GM12878 (cell line): ENCODE results near the gene RIMBP2. TPM values are rescaled to one million over a fixed set of nuclear protein-coding genes. Genes with fewer than 3 reads are reported as not detected.

Experiments
- ATAC-seq: fragments of 200-7000 bp; cut with Tn5 transposase; 3 replicates; pipeline ENCODE4 v1.9.1; 2020; ENCODE audit warnings: mild to moderate bottlenecking, moderate library complexity
- BruUV-seq: library from RNA; stranded (reverse); fragments of 400-500 nt; replicated peaks from 2 replicates; lab custom pipeline; 2021; lab: Mats Ljungman, UMichigan
- CTCF ChIA-PET: fragments of 300-600 bp; sonication (Branson Sonifier 250); formaldehyde crosslinking; extraction: SDS; loops from one replicate; lab custom pipeline; 2021; ENCODE audit warnings: inconsistent platforms; lab: Yijun Ruan, JAX
- POLR2A ChIA-PET: fragments of 350-600 bp; formaldehyde crosslinking; extraction: SDS; loops from one replicate; lab custom pipeline; 2021; ENCODE audit warnings: inconsistent platforms; lab: Charles Lee
- RAD21 ChIA-PET: fragments of 300-600 bp; sonication (Branson Sonifier 250); formaldehyde crosslinking; loops from one replicate; lab custom pipeline; 2023; ENCODE audit warnings: antibody characterized with exemption; ENCODE audit not compliant: unreplicated experiment; lab: Charles Lee
- SMC1A ChIA-PET: fragments of 300-600 bp; sonication (Branson Sonifier 250); formaldehyde crosslinking; loops from one replicate; lab custom pipeline; 2023; ENCODE audit not compliant: unreplicated experiment, uncharacterized antibody; lab: Charles Lee
- DNase-seq: peaks from one replicate; pipeline ENCODE4 v3.0.0-alpha.2; 2011; ENCODE audit warnings: low read depth, low spot score
- FAIRE-seq: peaks from 3 replicates; lab custom pipeline; 2011; peaks lifted over from hg19 to GRCh38; lab: Jason Lieb, UNC
- H2AFZ ChIP-seq: 2 replicates; pipeline ENCODE4 v1.6.0; 2011; ENCODE audit warnings: low read depth, low read length, control low read depth; ENCODE audit not compliant: control insufficient read depth
- H3K27ac ChIP-seq: 2 replicates; pipeline ENCODE4 v1.5.1; 2011; ENCODE audit warnings: control low read depth; ENCODE audit not compliant: control insufficient read depth, insufficient read depth
- H3K27me3 ChIP-seq, 2 experiments: replicated peaks in 1 of 2; 2 replicates each; pipeline versions ENCODE4 v1.6.0 to v1.6.1; 2011; ENCODE audit warnings: low read length in 1 of 2; ENCODE audit not compliant: control insufficient read depth in 2 of 2, insufficient read depth in 2 of 2
- H3K36me3 ChIP-seq, 2 experiments: 2 replicates each; pipeline ENCODE4 v1.5.1; 2011; ENCODE audit warnings: low read length in 1 of 2; ENCODE audit not compliant: control insufficient read depth in 2 of 2, insufficient read depth in 2 of 2
- H3K4me1 ChIP-seq: 2 replicates; pipeline ENCODE4 v1.6.1; 2011; ENCODE audit warnings: mild to moderate bottlenecking, low read length, moderate library complexity, mixed read lengths; ENCODE audit not compliant: control insufficient read depth, insufficient read depth
- H3K4me2 ChIP-seq: 2 replicates; pipeline ENCODE4 v1.6.0; 2011; ENCODE audit warnings: control low read depth; ENCODE audit not compliant: control insufficient read depth, insufficient read depth
- H3K4me3 ChIP-seq: fragments of 200-600 bp; sonication (generic); 2 replicates; pipeline ENCODE4 v1.5.1; 2016
- H3K79me2 ChIP-seq: 2 replicates; pipeline ENCODE4 v1.6.0; 2011; ENCODE audit warnings: low read length; ENCODE audit not compliant: control insufficient read depth, insufficient read depth
- H3K9ac ChIP-seq: 2 replicates; pipeline ENCODE4 v1.8.0; 2011; ENCODE audit warnings: low read length, control low read depth, mixed read lengths; ENCODE audit not compliant: control insufficient read depth, insufficient read depth
- H3K9me3 ChIP-seq: replicated peaks from 3 replicates; pipeline ENCODE4 v1.5.1; 2011; ENCODE audit warnings: mild to moderate bottlenecking, low read length; ENCODE audit not compliant: control insufficient read depth, insufficient read depth
- H4K20me1 ChIP-seq: 2 replicates; pipeline ENCODE4 v1.6.0; 2011; ENCODE audit not compliant: control insufficient read depth, insufficient read depth
- CUX1 ChIP-seq: IDR thresholded peaks from 2 replicates; pipeline ENCODE4 v1.6.1; 2012; ENCODE audit warnings: improper control_type of control experiment, low read depth, low read length; ENCODE audit not compliant: insufficient replicate concordance
- E2F4 ChIP-seq: IDR thresholded peaks from 2 replicates; pipeline ENCODE4 v1.6.1; 2012; ENCODE audit warnings: low read depth, low read length, improper control_type of control experiment
- E2F8 ChIP-seq: fragments of 450-650 bp; IDR thresholded peaks from 2 replicates; pipeline ENCODE4 v1.6.1; 2018; ENCODE audit warnings: mild to moderate bottlenecking, low read depth, moderate library complexity; ENCODE audit not compliant: partially characterized antibody
- FOXK2 ChIP-seq: fragments of 450-650 bp; IDR thresholded peaks from 2 replicates; pipeline ENCODE4 v1.6.1; 2017; ENCODE audit warnings: mild to moderate bottlenecking, moderate library complexity
- HSF1 ChIP-seq: fragments of 150-350 bp; IDR thresholded peaks from 2 replicates; pipeline ENCODE4 v1.6.1; 2014; ENCODE audit warnings: mild to moderate bottlenecking, low read depth, low read length
- TCF3 ChIP-seq: IDR thresholded peaks from 2 replicates; pipeline ENCODE4 v1.6.1; 2012; ENCODE audit warnings: low read depth, mild to moderate bottlenecking, low read length, borderline replicate concordance; ENCODE audit not compliant: insufficient read depth
- ZBTB11 ChIP-seq: fragments of 450-650 bp; formaldehyde crosslinking; IDR thresholded peaks from 2 replicates; pipeline ENCODE4 v1.5.0; 2022; ENCODE audit warnings: mild to moderate bottlenecking, missing genetic modification characterization
- ZNF24 ChIP-seq: fragments of 450-650 bp; IDR thresholded peaks from 2 replicates; pipeline ENCODE4 v1.6.1; 2017; ENCODE audit warnings: antibody characterized with exemption, mild to moderate bottlenecking
- ZSCAN29 ChIP-seq: fragments of 450-650 bp; IDR thresholded peaks from 2 replicates; pipeline ENCODE4 v1.6.1; 2017; ENCODE audit warnings: mild to moderate bottlenecking, moderate library complexity
- WGBS: methylation state at CpG from one replicate; pipeline ENCODE4 v1.1.6; 2016; ENCODE audit warnings: low lambda C conversion rate; ENCODE audit not compliant: insufficient replicate concordance, insufficient coverage; ENCODE audit errors: missing lambda C conversion rate; 5-methylcytosine and 5-hydroxymethylcytosine counted together
- in situ Hi-C: fragments of 300-500 bp; cut with MboI; formaldehyde crosslinking; loops from 9 replicates; pipeline ENCODE4 v1.14.3; 2018; ENCODE audit warnings: mixed read lengths
- intact Hi-C: fragments of 100-400 bp; cut with micrococcal nuclease; formaldehyde crosslinking; loops from one replicate; pipeline ENCODE4 v1.14.2; 2022; ENCODE audit not compliant: unreplicated experiment
- polyA plus RNA-seq, 11 experiments: library from polyadenylated mRNA; depleted of rRNA in 4 of 11; unstranded in 6 of 11; stranded (reverse) in 5 of 11; fragments of >200 nt; fragmentation: Nextera tagmentation in 4 of 11; fragmentation: Illumina TruSeq in 1 of 11; extraction: Ambion mirVana in 4 of 11; extraction: Trizol in 1 of 11; gene quantifications; 1 replicate in 1 of 11; 2 replicates in 10 of 11; pipeline versions ENCODE4 v1.2.1 to v1.2.3, GENCODE V29; 2011 to 2016; ENCODE audit warnings: inconsistent platforms in 2 of 11, missing spikeins in 2 of 11, low read depth in 1 of 11
- total RNA-seq, 4 experiments: library from RNA; depleted of rRNA in 3 of 4; stranded (reverse); fragments of >200 nt in 3 of 4; fragmentation: Illumina TruSeq in 1 of 4; extraction: Trizol in 1 of 4; gene quantifications; 2 replicates each; pipeline versions ENCODE4 v1.2.1 to v1.2.3, GENCODE V29; 2013 to 2021

The RIMBP2 gene
- total and polyA plus RNA-seq, 10 of the 15 experiments (the other 5 are each of a cell fraction or from before 2014, with no cell fraction given) = 0.04 to 2.9 (median 0.07) TPM; not detected in 1

- ChIA-PET POLR2A (no interaction called here), RAD21 (no interaction called here), CTCF (no interaction called here), SMC1A (no interaction called here)
- no peak for DNase-seq
- Histone ChIP-seq H3K4me2 (no peak overlapping the region), H3K79me2 (no peaks in the 10 kb centered on the region), H3K4me3 (no peak overlapping the region), H2AFZ (no peak overlapping the region), H3K27me3 (no peaks in the 10 kb centered on the region), H3K9ac (no peak overlapping the region), H4K20me1 (no peaks in the 10 kb centered on the region), H3K27ac (no peak overlapping the region), H3K9me3 (no peaks in the 10 kb centered on the region; the same call in 2 of the 3 replicates), H3K36me3 (no peaks in the 10 kb centered on the region), H3K4me1 (no peaks in the 10 kb centered on the region)
- 40% methylated on average over 8 of the region's 8 CpGs for WGBS
- in situ Hi-C loops (no loop called here), intact Hi-C loops (no loop called here)
- BruUV-seq = no TSS peak
- no peak for FAIRE-seq
- ATAC-seq = no peak
- TF ChIP-seq CUX1 (no peak), FOXK2 (no peak), ZNF24 (no peak), HSF1 (no peak), TCF3 (no peak), E2F4 (no peak), E2F8 (no peak), ZBTB11 (CRISPR knock-in tag) (no peak), ZSCAN29 (no peak)
Observed at GRCh38 chr12:130495156-130495555, 220.9 kb downstream of the RIMBP2 start.
